Left renal cortex interstitium (tissue), 4 donors: ENCODE data around the gene ZC3H12C. TPM values are rescaled to one million over a fixed set of nuclear protein-coding genes. Genes with fewer than 3 reads are reported as not detected.
A peak's percentile ranks its signal among the peaks of the same experiment; 100 is the strongest.
"Not testable (repeated sequence)": the region's sequence is repeated elsewhere in the genome, so short reads cannot be mapped to it uniquely, and the experiment has no call there.

Source experiments
- DNase-seq, 4 donors: peaks; one replicate each; pipeline ENCODE4 v3.0.0-alpha.2; 2013; ENCODE audit warnings: low read depth in 4 of 4, low spot score in 2 of 4, missing footprints in 1 of 4
- polyA plus RNA-seq, 4 donors: library from polyadenylated mRNA; unstranded; fragments of 120-200 nt; gene quantifications; one replicate each; pipeline ENCODE4 v1.2.1, GENCODE V29; 2013; ENCODE audit not compliant: insufficient read length in 4 of 4

The ZC3H12C gene
- 1 to 10 TPM; 6.5 to 9.5 (median 7.6) TPM for polyA plus RNA-seq

DNA sequence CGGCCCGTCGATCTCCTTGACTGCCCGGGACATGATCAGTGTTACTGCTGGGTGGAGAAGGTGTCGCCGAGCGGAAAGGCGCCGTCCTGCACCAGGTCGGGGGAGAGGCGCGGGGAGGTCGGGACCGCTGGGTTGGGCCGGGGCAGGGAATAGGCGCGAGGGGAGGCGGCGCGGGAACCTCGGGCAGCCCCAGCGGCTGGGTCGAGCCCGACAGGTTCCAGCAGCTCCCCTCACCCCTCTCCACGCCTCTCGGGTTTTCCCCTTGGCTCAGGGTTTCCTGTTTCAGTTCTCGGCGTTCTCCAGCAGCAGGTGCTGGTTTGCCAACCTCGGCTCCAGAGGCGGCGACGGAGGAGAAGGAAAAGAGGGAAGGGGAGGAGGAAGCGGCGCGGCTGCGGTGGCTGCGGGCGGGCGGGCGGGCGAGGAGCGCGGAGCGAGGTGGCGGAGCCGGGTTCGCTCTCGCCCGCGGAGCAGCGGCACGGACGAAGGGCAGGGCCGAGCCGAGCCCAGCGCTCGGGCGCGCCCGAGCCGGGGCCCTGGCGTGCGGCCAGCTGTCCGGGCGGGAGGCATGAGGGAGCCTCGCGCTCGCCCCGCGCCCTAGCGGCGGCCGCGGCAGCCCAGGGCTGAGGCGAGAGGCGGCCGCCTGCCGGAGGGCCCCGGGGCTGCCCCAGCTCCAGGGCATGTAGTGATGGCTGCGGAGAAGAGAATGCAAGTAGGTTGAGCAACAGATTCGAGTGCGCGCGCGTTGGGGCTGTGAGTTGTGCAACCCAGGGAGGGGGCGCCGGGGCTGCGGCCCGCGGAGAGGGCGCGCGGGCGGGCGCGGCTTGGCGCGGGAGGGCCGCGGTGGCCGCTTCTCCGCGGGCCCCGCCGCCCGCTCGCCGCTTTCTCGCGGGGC is at the start of gene ZC3H12C:
Gene ZC3H12C (plus strand): TSS at position 878 of the 892 bp plus-strand sequence. CDS start 20 bp downstream, outside the sequence.
- peak in 3 of 4 donors; percentile 53 to 75 (median 61) for DNase-seq

DNA sequence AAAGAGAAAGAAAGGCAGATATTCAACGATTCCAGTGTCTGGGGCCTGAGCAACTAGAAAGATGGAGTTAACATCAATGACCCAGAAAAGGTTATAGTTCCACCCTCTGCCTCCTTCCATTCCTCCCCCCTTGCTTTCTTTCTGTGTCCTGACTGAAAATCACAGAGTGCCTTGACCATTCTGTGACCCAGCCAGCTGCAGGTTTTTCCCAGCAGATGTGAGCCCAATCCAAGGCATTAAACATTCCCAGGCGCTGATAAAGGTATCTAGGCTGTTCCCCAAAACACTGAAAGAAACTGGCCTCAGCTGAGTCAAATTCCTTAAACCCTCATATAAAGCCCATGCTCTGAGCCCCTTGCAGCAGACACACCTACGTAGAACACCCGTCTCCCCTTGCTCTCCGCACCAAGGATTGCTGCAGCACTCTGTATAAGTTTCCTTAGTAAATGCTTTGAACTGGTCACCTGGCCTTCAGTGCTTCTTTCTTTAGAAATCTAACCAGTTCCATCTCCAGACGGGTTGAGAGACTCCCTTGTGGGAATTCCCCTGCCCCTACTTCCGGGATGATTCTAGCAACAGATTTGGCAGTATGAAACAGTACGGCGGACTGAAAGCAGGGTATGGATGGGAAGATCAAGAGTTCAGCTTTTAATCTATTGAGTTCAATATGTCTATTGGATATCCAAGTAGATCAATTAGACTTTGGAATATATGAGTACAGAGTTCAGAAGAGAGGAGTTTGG is 48.8 kb upstream of the ZC3H12C start:
- no peak for DNase-seq

DNA sequence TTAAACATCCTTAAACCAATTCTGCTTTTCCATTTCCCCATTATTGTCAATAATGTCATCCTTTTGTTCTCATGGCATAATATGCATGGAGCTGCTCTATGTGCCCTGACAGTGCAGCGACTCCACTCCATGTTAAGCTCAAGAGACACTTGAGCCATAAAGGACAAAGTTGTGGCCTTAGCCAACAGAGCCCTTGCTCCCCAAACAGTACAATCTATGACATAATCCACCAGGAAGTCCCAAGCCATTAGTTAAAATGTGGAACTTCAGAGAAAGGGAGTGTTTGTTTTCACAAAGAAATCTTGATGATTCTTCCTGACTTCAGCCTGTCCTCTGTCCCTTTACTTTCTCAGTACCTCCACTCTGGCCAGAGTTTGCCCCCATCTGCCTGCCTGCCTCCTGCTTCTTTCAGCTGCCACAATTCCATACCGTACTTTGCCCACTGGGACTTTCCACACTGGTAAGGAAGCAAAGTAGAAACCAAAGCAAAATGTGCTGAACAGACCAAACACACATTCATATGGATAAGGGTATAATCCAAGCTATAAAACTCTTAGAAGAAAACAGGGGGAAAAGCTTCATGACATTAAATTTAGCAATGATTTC is 46.3 kb upstream of the ZC3H12C start:
- no peak for DNase-seq

DNA sequence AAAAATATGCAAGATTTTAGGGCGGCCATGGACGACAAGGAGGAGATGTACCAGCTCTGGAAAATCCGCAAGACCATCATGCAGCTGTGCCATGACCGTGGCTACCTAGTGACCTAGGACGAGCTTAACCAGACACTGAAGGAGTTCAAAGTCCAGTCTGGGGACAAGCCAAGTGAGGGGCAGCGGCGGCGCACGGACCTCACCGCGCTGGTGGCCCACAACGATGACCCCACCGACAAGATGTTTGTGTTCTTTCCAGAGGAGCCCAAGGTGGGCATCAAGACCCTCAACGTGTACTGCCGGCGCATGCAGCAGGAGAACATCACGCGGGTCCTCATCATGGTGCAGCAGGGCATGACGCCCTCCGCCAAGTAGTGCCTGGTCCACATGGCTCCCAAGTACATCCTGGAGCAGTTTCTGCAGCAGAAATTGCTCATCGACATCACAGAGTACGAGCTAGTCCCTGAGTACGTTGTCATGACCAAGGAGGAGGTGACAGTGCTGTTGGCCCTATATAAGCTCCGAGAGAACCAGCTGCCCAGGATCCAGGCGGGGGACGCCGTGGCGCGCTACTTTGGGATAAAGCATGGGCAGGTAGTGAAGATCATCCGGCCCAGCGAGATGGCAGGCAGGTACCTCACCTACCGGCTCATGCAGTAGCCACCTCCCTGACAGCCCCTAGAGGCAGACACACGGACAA is 43.5 kb upstream of the ZC3H12C start:
- DNase-seq: no peak

DNA sequence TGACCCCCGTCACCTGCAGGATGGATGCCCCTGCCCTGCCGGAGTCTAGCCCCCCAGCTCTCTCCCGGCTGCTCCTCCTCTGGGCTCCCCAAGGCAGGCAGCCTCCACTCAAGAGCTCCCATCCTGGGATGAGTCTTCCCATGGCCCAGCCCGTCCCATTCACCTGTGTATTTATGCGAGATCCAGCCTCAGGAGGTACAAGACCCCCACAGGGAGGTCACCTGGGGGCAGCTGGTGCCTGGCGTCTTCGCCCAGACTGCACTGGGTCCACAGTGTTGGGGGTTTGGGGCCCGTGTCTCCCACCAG is 43.0 kb upstream of the ZC3H12C start:
- DNase-seq: no peak

DNA sequence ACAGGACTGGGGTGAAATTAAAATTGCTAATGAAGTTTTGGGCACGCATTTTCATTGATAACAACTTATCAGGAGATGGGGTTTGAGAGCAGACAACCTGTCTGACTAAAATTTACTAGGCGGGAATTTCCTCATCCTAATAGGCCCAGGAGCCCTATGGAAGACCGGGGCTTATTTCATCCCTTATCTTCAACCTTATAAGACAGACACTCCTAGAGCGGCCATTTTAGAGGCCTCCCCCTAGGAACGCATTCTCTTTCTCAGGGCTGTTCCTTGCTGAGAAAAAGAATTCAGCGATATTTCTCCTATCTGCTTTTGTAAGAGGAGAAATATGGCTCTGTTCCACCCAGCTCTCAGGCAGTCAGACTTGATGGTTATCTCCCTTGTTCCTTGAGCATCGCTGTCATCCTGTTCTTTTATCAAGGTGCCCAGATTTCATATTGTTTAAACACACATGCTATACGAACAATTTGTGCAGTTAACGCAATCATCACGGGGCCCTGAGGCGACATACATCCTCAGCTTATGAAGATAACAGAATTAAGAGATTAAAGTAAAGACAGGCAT is 39.3 kb upstream of the ZC3H12C start:
- DNase-seq: no peak

DNA sequence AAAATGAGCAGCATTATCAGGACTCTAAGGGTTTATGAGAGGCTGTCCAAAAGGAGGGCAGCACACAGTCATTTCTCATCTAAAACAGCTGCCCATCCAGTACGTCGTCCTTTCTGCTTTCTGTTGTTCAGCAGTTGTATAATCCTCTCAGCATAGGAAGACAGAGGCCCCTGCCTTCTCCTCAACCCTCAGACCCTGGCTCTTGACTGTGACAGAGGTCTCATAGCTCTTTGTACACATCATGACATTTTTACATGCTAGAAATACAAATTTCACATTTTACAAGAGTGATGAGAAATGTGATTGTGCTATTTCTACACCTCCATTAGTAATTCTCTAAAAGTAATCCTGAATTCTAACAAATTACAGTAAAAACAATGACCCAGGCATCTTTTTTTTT is 36.2 kb upstream of the ZC3H12C start:
- DNase-seq: no peak

DNA sequence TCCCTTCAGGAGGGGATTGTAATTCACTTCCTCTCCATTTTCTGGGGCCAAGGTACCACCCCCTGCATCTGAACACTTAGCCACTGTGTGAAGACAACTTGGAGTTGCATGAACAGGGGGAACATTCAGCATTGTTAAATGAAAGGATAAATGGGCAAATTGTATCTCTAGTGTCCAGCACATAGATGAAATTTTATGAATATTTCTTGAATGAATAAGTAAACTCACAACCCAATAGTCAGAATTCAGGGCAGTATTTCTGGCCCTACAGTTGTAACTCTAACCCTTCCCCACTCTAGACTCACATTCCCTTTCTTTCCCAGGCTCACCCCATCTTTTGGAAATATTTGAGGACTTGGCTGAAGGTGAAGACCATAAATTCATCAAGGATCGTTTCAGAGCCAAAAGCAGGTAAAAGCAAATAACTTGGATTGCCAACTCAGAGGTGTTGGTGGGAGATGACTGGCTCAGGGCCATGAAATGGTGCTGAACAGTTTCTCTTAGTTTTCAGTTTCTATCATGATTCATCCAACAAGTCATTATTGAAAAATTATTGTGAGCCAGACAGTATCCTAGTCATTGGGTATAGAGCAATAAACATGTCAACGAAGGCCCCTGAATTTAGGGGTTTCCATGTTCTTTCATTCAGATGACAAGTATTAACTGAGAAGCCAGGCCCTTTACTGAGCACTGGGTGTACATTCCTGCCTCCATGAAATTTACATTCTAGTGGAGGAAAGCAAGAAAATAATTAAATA is 33.3 kb upstream of the ZC3H12C start:
- DNase-seq: no peak

DNA sequence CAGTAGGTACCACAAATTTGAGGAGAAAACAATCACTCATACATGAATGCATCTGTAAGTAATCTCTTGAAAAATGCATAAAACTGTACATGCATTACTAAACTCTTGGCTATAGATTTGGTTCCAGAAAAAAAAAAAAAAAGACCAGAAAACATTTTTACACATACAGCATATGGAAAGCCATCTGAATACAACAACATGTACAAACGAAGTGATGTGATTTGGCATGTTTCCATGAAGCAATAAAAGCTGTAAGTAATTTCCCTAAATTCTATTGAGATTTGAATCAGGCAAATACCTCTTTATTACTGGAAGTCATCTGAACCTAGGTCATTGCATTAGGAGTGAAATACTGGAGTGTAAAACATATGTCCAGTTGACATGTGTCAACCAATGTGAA is 31.9 kb upstream of the ZC3H12C start:
- no peak for DNase-seq

DNA sequence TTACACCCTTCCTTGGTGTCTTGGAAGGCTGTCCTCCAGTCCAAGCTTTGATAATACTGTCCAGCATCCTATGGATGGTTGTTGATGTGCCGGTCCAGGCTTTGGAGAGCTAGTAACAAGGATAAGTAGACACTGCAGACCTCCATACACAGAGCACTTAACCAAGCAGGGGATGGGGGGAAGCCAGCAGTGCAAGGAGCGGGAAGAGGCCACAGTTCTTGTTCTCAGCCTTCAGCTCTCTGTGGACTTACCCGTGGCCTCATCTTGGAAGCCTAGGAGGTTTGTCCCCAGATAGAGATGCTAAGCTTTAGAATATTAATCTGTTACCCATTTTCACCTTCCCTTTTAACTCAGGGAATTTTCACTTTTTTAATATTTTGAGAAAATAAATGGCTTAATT is 30.9 kb upstream of the ZC3H12C start:
- no peak for DNase-seq

DNA sequence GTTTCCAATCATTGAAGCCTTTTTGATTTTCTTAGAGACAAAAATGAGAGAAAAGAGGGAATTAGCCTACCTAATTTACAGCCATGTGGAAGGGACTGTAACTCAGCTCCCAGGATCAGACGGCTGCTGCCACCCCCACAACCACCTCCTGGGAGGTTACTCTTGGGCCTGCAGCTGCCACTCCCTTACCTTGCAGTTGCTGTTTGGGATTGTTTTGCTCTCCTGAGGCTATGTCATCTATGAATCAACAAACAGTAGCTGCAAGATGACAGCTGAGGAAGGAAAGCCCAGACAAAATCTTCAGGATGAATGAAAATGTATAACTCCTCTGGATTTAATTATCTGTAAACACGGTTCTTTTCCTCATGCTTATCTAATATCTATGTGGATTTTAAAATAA is 28.0 kb upstream of the ZC3H12C start:
- no peak for DNase-seq

DNA sequence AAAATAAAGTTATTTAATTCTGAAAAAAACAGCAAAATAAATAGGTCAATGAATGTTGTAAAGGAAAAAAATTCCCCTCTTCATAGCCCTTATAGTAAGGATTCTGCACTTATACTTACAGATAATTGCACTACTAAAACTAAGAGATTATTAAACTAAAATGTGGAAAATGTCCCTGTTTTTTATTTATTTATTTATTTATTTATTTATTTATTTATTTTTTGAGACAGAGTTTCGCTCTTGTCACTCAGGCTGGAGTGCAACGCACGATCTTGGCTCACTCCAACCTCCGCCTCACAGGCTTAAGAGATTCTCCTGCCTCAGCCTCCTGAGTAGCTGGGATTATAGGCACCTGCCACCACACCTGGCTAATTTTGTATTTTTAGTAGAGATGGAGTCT is 25.2 kb upstream of the ZC3H12C start:
- DNase-seq: not testable (repeated sequence)

DNA sequence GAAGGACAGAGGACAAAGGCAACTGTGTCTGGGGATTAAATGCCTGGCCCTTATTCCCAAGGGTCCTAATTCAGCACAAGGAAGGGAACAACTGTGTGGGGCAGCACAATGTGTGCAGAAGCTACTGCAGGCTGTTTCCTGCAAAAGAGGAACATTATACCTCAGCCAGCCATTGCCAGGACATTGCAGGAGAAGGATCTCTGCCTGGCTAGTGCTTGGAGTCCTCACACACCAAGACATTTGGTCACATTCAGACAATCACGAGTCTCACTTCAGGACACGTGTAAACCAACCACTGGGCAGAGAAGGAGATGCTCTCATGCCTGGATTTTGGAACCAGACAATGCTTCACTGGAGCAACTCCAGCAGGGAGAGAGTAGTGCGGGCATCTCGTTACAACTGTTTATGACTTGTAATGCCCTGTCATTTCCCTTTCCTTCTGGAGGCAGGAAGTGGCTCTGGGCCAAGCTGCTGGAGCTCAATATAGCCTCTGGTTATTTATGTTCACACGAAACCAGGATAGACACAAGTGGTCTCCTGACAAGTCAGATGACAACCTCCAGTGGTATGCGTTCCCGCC is 23.9 kb upstream of the ZC3H12C start:
- no peak for DNase-seq

DNA sequence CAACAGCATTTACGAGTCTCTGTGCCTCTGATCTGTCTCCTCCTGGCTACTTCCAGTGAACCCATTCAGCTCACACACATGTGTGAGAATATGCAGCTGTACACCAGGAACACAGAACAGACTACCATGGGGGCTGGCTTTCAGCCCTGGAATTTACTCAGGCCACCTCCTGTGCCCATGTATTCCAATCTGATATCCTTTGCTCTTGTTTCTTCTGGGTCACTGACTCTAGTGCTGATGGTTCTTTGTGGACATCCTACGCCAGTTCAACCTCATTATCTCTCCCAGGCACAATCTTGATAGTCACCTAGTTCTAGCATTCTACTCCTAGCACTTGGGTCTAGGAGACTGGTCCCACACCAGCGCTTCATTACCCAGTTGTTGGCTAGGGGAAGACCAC is 23.0 kb upstream of the ZC3H12C start:
- no peak for DNase-seq

DNA sequence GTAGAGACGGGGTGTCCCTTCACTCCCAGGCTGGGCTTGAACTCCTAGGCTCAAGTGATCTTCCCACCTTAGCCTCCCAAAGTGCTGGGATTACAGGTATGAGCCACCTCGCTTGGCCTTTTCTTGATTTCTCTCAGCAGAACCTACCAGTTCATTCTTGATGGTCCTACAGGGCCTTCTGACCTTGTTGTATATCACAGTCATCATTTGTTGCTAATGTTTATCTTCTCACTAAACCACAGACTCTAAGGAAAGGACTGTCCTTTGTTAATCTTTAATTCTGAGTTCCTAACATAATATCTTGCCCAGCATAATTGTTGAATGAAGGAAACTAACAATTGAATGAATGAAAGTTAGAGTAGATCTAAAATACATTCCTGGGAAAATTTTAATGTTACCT is 22.0 kb upstream of the ZC3H12C start:
- no peak for DNase-seq

DNA sequence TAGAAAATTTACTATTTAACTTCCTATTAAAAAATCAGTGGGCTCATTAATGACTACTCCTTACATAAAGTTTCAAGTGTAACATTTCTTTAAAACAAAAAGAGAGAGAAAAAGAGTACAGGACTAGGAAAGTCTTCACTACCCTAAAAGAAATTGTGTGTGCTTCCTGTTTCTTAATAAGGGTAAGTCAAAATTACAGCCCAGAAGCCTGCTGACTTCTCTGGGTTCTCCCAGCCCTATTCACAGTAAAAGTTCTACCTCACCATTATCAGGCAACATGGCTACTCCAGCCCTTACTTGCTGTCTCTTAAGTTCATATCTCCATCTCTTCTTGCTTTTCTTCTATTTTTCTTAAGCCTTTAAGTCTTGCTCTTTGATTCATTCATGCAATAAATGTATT is 20.3 kb upstream of the ZC3H12C start:
- no peak for DNase-seq

DNA sequence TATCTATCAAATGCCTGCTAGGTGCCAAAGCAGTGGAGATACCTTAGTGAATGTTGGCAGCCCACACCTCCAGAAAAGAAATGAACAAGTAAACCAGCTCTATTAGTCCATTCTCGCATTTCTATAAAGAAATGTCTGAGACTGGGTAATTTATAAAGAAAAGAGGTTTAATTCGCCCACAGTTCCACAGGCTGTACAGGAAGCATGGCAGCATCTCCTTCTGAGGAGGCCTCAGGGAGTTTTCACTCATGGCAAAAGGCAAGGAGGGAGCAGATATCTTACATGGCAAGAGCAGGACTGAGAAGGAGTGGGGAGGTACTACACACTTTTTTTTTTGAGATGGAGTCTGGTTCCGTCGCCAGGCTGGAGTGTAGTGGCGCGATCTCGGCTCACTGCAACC is 18.7 kb upstream of the ZC3H12C start:
- DNase-seq: no peak

DNA sequence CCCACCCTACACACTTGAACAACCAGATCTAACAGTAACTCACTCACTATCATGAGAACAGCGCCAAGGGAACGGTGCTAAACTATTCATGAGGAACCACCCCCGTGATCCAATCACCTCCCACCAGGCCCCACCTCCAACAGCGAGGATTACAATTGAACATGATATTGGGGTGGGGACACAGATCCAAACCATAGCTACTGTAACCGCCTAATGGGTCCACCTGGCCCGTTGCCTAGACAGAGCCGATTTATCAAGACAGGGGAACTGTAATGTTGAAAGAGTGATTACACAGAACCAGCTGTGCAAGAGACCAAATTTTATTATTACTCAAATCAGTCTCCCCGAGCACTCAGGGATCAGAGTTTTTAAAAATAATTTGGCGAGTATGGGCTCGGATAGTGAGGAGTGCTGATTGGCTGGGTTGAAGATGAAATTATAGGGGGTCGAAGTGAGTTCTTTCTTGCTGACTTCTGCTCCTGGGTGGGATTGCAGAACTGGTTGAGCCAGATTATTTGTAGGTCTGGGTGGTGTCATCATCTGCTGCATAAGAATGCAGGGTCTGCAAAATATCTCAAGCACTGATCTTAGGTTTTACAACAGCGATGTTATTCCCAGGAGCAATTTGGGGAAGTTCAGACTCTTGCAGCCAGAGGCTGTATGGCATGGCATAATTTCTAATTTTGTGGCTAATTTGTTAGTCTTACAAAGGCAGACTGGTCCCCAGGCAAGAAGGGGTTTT is 17.9 kb upstream of the ZC3H12C start:
- no peak for DNase-seq

DNA sequence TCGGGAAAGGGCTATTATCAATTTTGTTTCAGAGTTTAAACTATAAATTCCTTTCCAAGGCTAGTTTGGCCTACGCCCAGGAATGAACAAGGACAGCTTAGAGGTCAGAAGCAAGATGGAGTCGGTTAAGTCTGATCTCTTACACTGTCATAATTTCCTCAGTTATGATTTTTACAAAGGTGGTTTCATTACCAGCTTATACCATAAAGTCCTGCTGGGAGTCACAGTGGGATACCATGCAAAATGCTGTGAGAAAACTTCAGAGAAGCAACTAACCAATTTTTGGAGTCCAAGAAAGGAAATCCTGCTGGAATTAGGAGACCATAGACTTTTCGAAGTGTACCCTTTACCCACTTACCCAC is 17.4 kb upstream of the ZC3H12C start:
- no peak for DNase-seq
